ENCODE data around the gene KLHDC7B. TPM values are rescaled to one million over a fixed set of nuclear protein-coding genes. Genes with fewer than 3 reads are reported as not detected.

The KLHDC7B gene
- total and polyA plus RNA-seq, 2 of the 13 experiments (the other 11 are each of a cell fraction or from before 2014, with no cell fraction given), result 0.11 TPM; not detected in 1

- peak; percentile 6; the same call in 1 of the 2 replicates for TF ChIP-seq CTCF (CRISPR knock-in tag; IDR thresholded peaks at IDR 0.05)
- TF ChIP-seq ZSCAN12 (CRISPR knock-in tag; IDR thresholded peaks at IDR 0.05), result no peak
- TF ChIP-seq HOXD1 (CRISPR knock-in tag; IDR thresholded peaks at IDR 0.05), result no peak
- TF ChIP-seq ZNF274 (CRISPR knock-in tag; IDR thresholded peaks at IDR 0.05), result no peak
- TF ChIP-seq ZBTB4 (CRISPR knock-in tag; IDR thresholded peaks at IDR 0.05; ENCODE audit: borderline replicate concordance), result no peak; the same call in 1 of the 2 replicates
- 0 out of 2 replicates have a peak, but pooled peaks have one; percentile 24 for TF ChIP-seq REL (CRISPR knock-in tag; conservative IDR thresholded peaks at IDR 0.05)
- TF ChIP-seq ZNF782 (CRISPR knock-in tag; IDR thresholded peaks at IDR 0.05; ENCODE audit: borderline replicate concordance), result no peak
- TF ChIP-seq ZKSCAN8 (CRISPR knock-in tag; IDR thresholded peaks at IDR 0.05; ENCODE audit: borderline replicate concordance), result no peak
- TF ChIP-seq MYNN (CRISPR knock-in tag; IDR thresholded peaks at IDR 0.05; ENCODE audit: low read depth), result no peak
- no peak for TF ChIP-seq ZNF747 (CRISPR knock-in tag; IDR thresholded peaks at IDR 0.05; ENCODE audit: borderline replicate concordance)
- TF ChIP-seq HOMEZ (CRISPR knock-in tag; IDR thresholded peaks at IDR 0.05; ENCODE audit: low read depth), result no peak
- no peak for TF ChIP-seq POLR2AphosphoS2 (IDR thresholded peaks at IDR 0.05; ENCODE audit: low read depth, low read length)
- no peak for TF ChIP-seq ZFAT (CRISPR knock-in tag; conservative IDR thresholded peaks at IDR 0.05)
- no peak for TF ChIP-seq POGK (CRISPR knock-in tag; conservative IDR thresholded peaks at IDR 0.05)
- no peak for TF ChIP-seq ZNF788 (CRISPR knock-in tag; IDR thresholded peaks at IDR 0.05; ENCODE audit: borderline replicate concordance)
- TF ChIP-seq ZNF770 (CRISPR knock-in tag; IDR thresholded peaks at IDR 0.05), result no peak
- peak; percentile 48 for TF ChIP-seq IKZF4 (CRISPR knock-in tag; IDR thresholded peaks at IDR 0.05; ENCODE audit: borderline replicate concordance, low read depth, not compliant biosample characterization)
These were observed 16.9 kb upstream of the KLHDC7B start (continued) for GRCh38 chr22:50528682-50529415.
